Hepatocyte (in vitro differentiated cells): ENCODE measurements around the gene KYAT1. TPM values are rescaled to one million over a fixed set of nuclear protein-coding genes. Genes with fewer than 3 reads are reported as not detected.

Experiments
- DNase-seq: peaks from one replicate; pipeline ENCODE4 v3.0.0-alpha.2; 2016; ENCODE audit warnings: low spot score
- H2AFZ ChIP-seq: fragments of 200-600 bp; sonication (generic); 2 replicates; pipeline ENCODE4 v1.6.0; 2016; ENCODE audit warnings: antibody characterized with exemption, mild to moderate bottlenecking
- H3K27ac ChIP-seq: fragments of 200-600 bp; sonication (generic); 2 replicates; pipeline ENCODE4 v1.5.1; 2016; ENCODE audit warnings: mild to moderate bottlenecking
- H3K27me3 ChIP-seq: fragments of 200-600 bp; sonication (generic); 2 replicates; pipeline ENCODE4 v1.6.1; 2016
- H3K36me3 ChIP-seq: fragments of 200-600 bp; sonication (generic); replicated peaks from 2 replicates; pipeline ENCODE4 v1.5.1; 2016; ENCODE audit warnings: low read depth; ENCODE audit not compliant: insufficient read depth
- H3K4me1 ChIP-seq: fragments of 200-600 bp; sonication (generic); 2 replicates; pipeline ENCODE4 v1.5.1; 2016; ENCODE audit warnings: mild to moderate bottlenecking, moderate library complexity; ENCODE audit not compliant: insufficient read depth
- H3K4me2 ChIP-seq: fragments of 200-600 bp; sonication (generic); 2 replicates; pipeline ENCODE4 v1.6.0; 2016
- H3K4me3 ChIP-seq: fragments of 200-600 bp; sonication (generic); 2 replicates; pipeline ENCODE4 v1.5.1; 2016; ENCODE audit warnings: mild to moderate bottlenecking
- H3K79me2 ChIP-seq: fragments of 200-600 bp; sonication (generic); 2 replicates; pipeline ENCODE4 v1.6.0; 2017; ENCODE audit warnings: mild to moderate bottlenecking
- H3K9me2 ChIP-seq: fragments of 200-600 bp; sonication (generic); replicated peaks from 2 replicates; pipeline ENCODE4 v1.6.0; 2017; ENCODE audit warnings: mild to moderate bottlenecking; ENCODE audit not compliant: insufficient read depth
- H3K9me3 ChIP-seq: fragments of 200-600 bp; sonication (generic); 2 replicates; pipeline ENCODE4 v1.5.1; 2016; ENCODE audit warnings: low read depth, mild to moderate bottlenecking
- H4K20me1 ChIP-seq: fragments of 200-600 bp; sonication (generic); 2 replicates; pipeline ENCODE4 v1.6.0; 2016; ENCODE audit warnings: mild to moderate bottlenecking; ENCODE audit not compliant: insufficient read depth, poor library complexity, severe bottlenecking
- EZH2 ChIP-seq: fragments of 200-600 bp; sonication (generic); IDR thresholded peaks from 2 replicates; pipeline ENCODE4 v1.6.1; 2016; ENCODE audit warnings: antibody characterized with exemption, mild to moderate bottlenecking, borderline replicate concordance
- EZH2phosphoT487 ChIP-seq: fragments of 200-600 bp; sonication (generic); IDR thresholded peaks from one replicate; pipeline ENCODE4 v1.6.1; 2018; ENCODE audit warnings: antibody characterized with exemption, mild to moderate bottlenecking, low read depth, moderate library complexity; ENCODE audit not compliant: unreplicated experiment, severe bottlenecking
- WGBS: methylation state at CpG from one replicate; pipeline ENCODE4 v1.1.6; 2016; ENCODE audit warnings: low lambda C conversion rate; ENCODE audit errors: missing lambda C conversion rate; 5-methylcytosine and 5-hydroxymethylcytosine counted together
- polyA plus RNA-seq: library from polyadenylated mRNA; unstranded; fragments of >200 nt; fragmentation: Nextera tagmentation; extraction: Ambion mirVana; gene quantifications from 2 replicates; pipeline ENCODE4 v1.2.1, GENCODE V29; 2016
- total RNA-seq: library from RNA; depleted of rRNA; stranded (reverse); fragments of >200 nt; gene quantifications from 2 replicates; pipeline ENCODE4 v1.2.3, GENCODE V29; 2014
- TF ChIP-seq, protein P1 (sequence below): fragments of 200-600 bp; sonication (generic); IDR thresholded peaks from 2 replicates; pipeline ENCODE4 v1.5.1; 2016; ENCODE audit warnings: antibody characterized with exemption, mild to moderate bottlenecking; ENCODE audit not compliant: poor library complexity

KYAT1 gene
- total and polyA plus RNA-seq, 2 experiments from 2014 or later: 5.1 to 8.7 TPM

DNA sequence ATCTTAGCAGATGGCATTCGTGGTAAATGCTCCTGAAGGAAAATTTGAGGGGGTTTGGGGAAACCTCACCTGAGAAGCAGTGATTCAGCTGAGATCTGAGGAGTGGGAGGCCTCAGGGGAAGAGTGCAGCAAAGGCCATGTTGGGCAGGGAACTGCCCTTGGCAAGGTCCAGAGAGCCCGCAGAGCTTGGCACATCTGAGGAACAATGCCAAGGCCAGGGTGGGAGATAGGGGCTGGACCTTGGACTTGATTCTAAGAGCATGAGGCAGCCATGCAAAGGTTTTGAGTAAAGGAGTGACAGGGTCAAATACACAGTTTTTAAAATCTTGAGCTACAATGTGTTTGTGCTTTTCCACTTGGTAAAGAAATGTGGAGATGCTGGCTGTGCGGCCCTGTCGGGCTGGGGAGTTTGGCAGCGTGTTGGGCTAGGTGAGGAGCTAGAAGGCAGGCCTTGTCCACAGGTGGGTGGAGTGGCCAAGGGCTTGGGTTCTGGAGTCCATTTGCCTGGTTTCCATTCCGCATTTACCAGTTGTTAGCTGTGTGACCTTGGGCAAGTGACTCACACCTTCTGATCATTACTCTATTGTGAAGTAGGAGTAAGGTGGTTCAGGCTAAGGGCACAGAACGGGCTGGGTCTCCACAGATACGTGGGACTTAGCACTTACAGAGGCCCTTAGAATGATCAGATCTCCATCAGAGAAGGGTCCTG, 88.6 kb downstream of the KYAT1 start:
- Histone ChIP-seq H3K9me3 (no peaks in the 10 kb centered on the region), H3K9me2 (no peaks in the 10 kb centered on the region), H3K4me2 (no peak overlapping the region), H3K4me1 (peaks cover 5% of the 10 kb centered on the region), H3K27me3 (no peaks in the 10 kb centered on the region), H3K4me3 (no peak overlapping the region), H3K27ac (no peak overlapping the region), H3K36me3 (no peaks in the 10 kb centered on the region), H4K20me1 (no peaks in the 10 kb centered on the region), H3K79me2 (peaks cover 14% of the 10 kb centered on the region), H2AFZ (no peak overlapping the region)
- 93% methylated on average over 8 of the region's 8 CpGs for WGBS
- DNase-seq: no peak
- TF ChIP-seq, protein P1, sequence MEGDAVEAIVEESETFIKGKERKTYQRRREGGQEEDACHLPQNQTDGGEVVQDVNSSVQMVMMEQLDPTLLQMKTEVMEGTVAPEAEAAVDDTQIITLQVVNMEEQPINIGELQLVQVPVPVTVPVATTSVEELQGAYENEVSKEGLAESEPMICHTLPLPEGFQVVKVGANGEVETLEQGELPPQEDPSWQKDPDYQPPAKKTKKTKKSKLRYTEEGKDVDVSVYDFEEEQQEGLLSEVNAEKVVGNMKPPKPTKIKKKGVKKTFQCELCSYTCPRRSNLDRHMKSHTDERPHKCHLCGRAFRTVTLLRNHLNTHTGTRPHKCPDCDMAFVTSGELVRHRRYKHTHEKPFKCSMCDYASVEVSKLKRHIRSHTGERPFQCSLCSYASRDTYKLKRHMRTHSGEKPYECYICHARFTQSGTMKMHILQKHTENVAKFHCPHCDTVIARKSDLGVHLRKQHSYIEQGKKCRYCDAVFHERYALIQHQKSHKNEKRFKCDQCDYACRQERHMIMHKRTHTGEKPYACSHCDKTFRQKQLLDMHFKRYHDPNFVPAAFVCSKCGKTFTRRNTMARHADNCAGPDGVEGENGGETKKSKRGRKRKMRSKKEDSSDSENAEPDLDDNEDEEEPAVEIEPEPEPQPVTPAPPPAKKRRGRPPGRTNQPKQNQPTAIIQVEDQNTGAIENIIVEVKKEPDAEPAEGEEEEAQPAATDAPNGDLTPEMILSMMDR: no peak
- TF ChIP-seq EZH2phosphoT487: no peak
- TF ChIP-seq EZH2: no peak

DNA sequence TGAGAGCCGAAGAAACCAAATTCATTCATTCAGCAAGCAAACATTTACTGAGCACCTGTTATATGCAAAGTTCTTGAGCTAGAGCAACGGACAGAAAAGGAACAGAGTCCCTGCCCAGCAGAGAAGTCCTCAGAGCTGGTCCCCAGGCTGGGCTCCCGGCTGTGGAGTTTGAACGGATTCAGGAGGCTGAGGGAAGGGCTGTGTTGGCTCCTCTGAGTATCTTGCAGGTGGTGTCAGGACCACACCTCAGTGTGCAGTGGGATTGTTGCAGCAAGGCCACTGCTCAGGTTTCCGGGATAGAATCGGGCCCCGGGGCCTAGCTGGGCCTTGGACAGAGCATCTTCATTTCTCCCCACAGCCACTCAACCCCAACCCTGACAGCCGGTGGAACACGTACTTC, 89.6 kb downstream of the KYAT1 start:
- 82% methylated on average over 8 of the region's 9 CpGs for WGBS
- Histone ChIP-seq H3K9me3 (no peaks in the 10 kb centered on the region), H3K36me3 (no peaks in the 10 kb centered on the region), H2AFZ (no peak overlapping the region), H3K4me2 (no peak overlapping the region), H3K27ac (no peak overlapping the region), H3K9me2 (no peaks in the 10 kb centered on the region), H3K79me2 (peaks cover 24% of the 10 kb centered on the region), H3K4me1 (peaks cover 9% of the 10 kb centered on the region), H3K4me3 (no peak overlapping the region), H3K27me3 (no peaks in the 10 kb centered on the region), H4K20me1 (no peaks in the 10 kb centered on the region)
- DNase-seq: no peak
- TF ChIP-seq, protein P1: no peak
- TF ChIP-seq EZH2 (no peak), EZH2phosphoT487 (no peak)

DNA sequence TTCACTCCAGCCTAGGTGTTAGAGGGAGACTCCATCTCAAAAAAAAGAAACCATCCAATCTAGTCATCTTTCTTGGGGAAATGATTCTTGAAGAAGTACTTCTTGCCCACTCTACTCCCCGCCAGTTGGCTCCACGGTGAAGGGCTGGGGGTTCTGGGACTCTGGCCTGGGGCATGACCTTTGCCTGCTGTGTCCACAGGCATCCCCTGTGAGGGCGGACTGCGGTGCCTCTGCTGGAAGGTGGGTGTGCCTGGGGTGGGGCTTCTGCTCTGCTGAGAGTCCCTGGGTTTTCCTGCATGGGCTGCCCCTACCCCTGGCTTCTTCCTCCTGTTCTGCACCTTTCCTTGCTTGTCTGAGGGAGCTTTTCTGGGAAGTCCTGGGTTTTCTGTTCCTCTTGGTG, 91.2 kb downstream of the KYAT1 start:
- Histone ChIP-seq H3K4me1 (peaks cover 12% of the 10 kb centered on the region), H3K4me2 (no peak overlapping the region), H3K27me3 (no peaks in the 10 kb centered on the region), H2AFZ (no peak overlapping the region), H4K20me1 (no peaks in the 10 kb centered on the region), H3K4me3 (no peak overlapping the region), H3K27ac (no peak overlapping the region), H3K9me2 (no peaks in the 10 kb centered on the region), H3K79me2 (peaks cover 24% of the 10 kb centered on the region), H3K36me3 (no peaks in the 10 kb centered on the region), H3K9me3 (no peaks in the 10 kb centered on the region)
- TF ChIP-seq EZH2: no peak
- no peak for TF ChIP-seq EZH2phosphoT487
- TF ChIP-seq, protein P1: no peak
- WGBS: 93% methylated on average over 4 of the region's 4 CpGs
- no peak for DNase-seq
